Measurements from ENCODE around the gene TNNT1. TPM values are rescaled to one million over a fixed set of nuclear protein-coding genes. Genes with fewer than 3 reads are reported as not detected.

The TNNT1 gene
- total RNA-seq, 2 donors from 2014 or later, result not detected

GRCh38 chr19:55146705-55147273 lies 2.2 kb downstream of the TNNT1 start:
- no peaks in the 10 kb centered on the region for H3K4me1 ChIP-seq (ENCODE audit: control insufficient read depth in 1 of 2, low read depth in 2 of 2)
- H3K9me3 ChIP-seq, result no peaks in the 10 kb centered on the region
- DNase-seq (ENCODE audit: low spot score) (no peak), ATAC-seq (ENCODE audit: insufficient number of reproducible peaks, low FRiP score, low read depth) (no peak)
- H3K27me3 ChIP-seq (replicated peaks; ENCODE audit: insufficient read depth), result peaks cover 4% of the 10 kb centered on the region
- no peak overlapping the region for H3K4me3 ChIP-seq
- no peaks in the 10 kb centered on the region for H3K36me3 ChIP-seq
- H3K27ac ChIP-seq, result no peak overlapping the region
- no peak for TF ChIP-seq CTCF (IDR thresholded peaks at IDR 0.05)

GRCh38 chr19:55146078-55146704 lies 2.8 kb downstream of the TNNT1 start:
- H3K36me3 ChIP-seq, result no peaks in the 10 kb centered on the region
- H3K4me1 ChIP-seq (ENCODE audit: control insufficient read depth in 1 of 2, low read depth in 2 of 2), result no peaks in the 10 kb centered on the region
- no peak for DNase-seq (ENCODE audit: low spot score)
- H3K27ac ChIP-seq, result no peak overlapping the region
- H3K27me3 ChIP-seq (replicated peaks; ENCODE audit: insufficient read depth), result peaks cover 4% of the 10 kb centered on the region
- no peak for TF ChIP-seq CTCF (IDR thresholded peaks at IDR 0.05)
- no peak overlapping the region for H3K4me3 ChIP-seq
- no peak for ATAC-seq (ENCODE audit: insufficient number of reproducible peaks, low FRiP score, low read depth)
- no peaks in the 10 kb centered on the region for H3K9me3 ChIP-seq

GRCh38 chr19:55145232-55145631 lies 3.8 kb downstream of the TNNT1 start:
- Histone ChIP-seq H3K9me3 (no peaks in the 10 kb centered on the region), H3K36me3 (no peaks in the 10 kb centered on the region), H3K27me3 (replicated peaks; ENCODE audit: insufficient read depth) (peaks cover 4% of the 10 kb centered on the region), H3K4me3 (no peak overlapping the region), H3K4me1 (ENCODE audit: control insufficient read depth in 1 of 2, low read depth in 2 of 2) (no peaks in the 10 kb centered on the region), H3K27ac (no peak overlapping the region)
- ATAC-seq (ENCODE audit: insufficient number of reproducible peaks, low FRiP score, low read depth), result no peak
- no peak for DNase-seq (ENCODE audit: low spot score)
- no peak for TF ChIP-seq CTCF (IDR thresholded peaks at IDR 0.05)

- no peak for ATAC-seq (ENCODE audit: insufficient number of reproducible peaks, low FRiP score, low read depth)
- Histone ChIP-seq H3K4me3 (no peak overlapping the region), H3K9me3 (no peaks in the 10 kb centered on the region), H3K27ac (no peak overlapping the region), H3K36me3 (no peaks in the 10 kb centered on the region), H3K27me3 (replicated peaks; ENCODE audit: insufficient read depth) (no peaks in the 10 kb centered on the region), H3K4me1 (ENCODE audit: control insufficient read depth in 1 of 2, low read depth in 2 of 2) (no peaks in the 10 kb centered on the region)
- TF ChIP-seq CTCF (IDR thresholded peaks at IDR 0.05), result no peak
- no peak for DNase-seq (ENCODE audit: low spot score)
These were observed 7.3 kb downstream of the TNNT1 start for GRCh38 chr19:55141696-55142095.

GRCh38 chr19:55137915-55138314 lies 11.1 kb downstream of the TNNT1 start:
- no peak for DNase-seq (ENCODE audit: low spot score)
- H3K9me3 ChIP-seq, result no peaks in the 10 kb centered on the region
- no peak overlapping the region for H3K4me3 ChIP-seq

More at GRCh38 chr19:55137915-55138314, 11.1 kb downstream of the TNNT1 start:
- no peak overlapping the region for H3K27ac ChIP-seq
- no peaks in the 10 kb centered on the region for H3K27me3 ChIP-seq (replicated peaks; ENCODE audit: insufficient read depth)
- ATAC-seq (ENCODE audit: insufficient number of reproducible peaks, low FRiP score, low read depth), result no peak
- TF ChIP-seq CTCF (IDR thresholded peaks at IDR 0.05), result no peak
- H3K4me1 ChIP-seq (ENCODE audit: control insufficient read depth in 1 of 2, low read depth in 2 of 2), result no peaks in the 10 kb centered on the region
- no peaks in the 10 kb centered on the region for H3K36me3 ChIP-seq

All from thoracic aorta (tissue), 2 donors.